DND-41 (cell line): Measurements from ENCODE around the gene EFCAB13.

Experiments
- ATAC-seq: fragments of 200-7000 bp; cut with Tn5 transposase; 3 replicates; pipeline ENCODE4 v1.9.1; 2021; ENCODE audit warnings: low read depth; ENCODE audit not compliant: insufficient read depth
- DNase-seq: peaks from one replicate; pipeline ENCODE4 v3.0.0-alpha.2; 2020
- H2AFZ ChIP-seq: 2 replicates; pipeline ENCODE4 v1.6.0; 2012; ENCODE audit warnings: low read depth, low read length
- H3K27ac ChIP-seq: 2 replicates; pipeline ENCODE4 v1.5.1; 2012; ENCODE audit warnings: low read length, inconsistent platforms
- H3K27me3 ChIP-seq: fragments of 200-600 bp; sonication (generic); 2 replicates; pipeline ENCODE4 v1.6.0; 2012; ENCODE audit warnings: low read length, mild to moderate bottlenecking, inconsistent platforms; ENCODE audit not compliant: insufficient read depth, poor library complexity
- H3K36me3 ChIP-seq: 2 replicates; pipeline ENCODE4 v1.5.1; 2012; ENCODE audit warnings: low read length, inconsistent platforms; ENCODE audit not compliant: insufficient read depth
- H3K4me1 ChIP-seq: 2 replicates; pipeline ENCODE4 v1.5.1; 2012; ENCODE audit warnings: mild to moderate bottlenecking, low read length; ENCODE audit not compliant: insufficient read depth
- H3K4me2 ChIP-seq: 2 replicates; pipeline ENCODE4 v1.6.0; 2012; ENCODE audit warnings: mild to moderate bottlenecking, moderate library complexity, low read length, inconsistent platforms; ENCODE audit not compliant: insufficient read depth
- H3K4me3 ChIP-seq, 2 experiments: fragments of 200-600 bp in 1 of 2; shearing (Covaris generic) in 1 of 2; 2 replicates each; pipeline ENCODE4 v1.5.1; 2012 to 2016; ENCODE audit warnings: inconsistent platforms in 2 of 2, low read length in 2 of 2, mild to moderate bottlenecking in 2 of 2, low read depth in 1 of 2, moderate library complexity in 1 of 2
- H3K79me2 ChIP-seq: 2 replicates; pipeline ENCODE4 v1.6.0; 2012; ENCODE audit warnings: low read length, inconsistent platforms; ENCODE audit not compliant: insufficient read depth
- H3K9ac ChIP-seq: 2 replicates; pipeline ENCODE4 v1.6.0; 2012; ENCODE audit warnings: low read depth, mild to moderate bottlenecking, inconsistent platforms, low read length, moderate library complexity
- H3K9me3 ChIP-seq: 2 replicates; pipeline ENCODE4 v1.5.1; 2012; ENCODE audit warnings: low read length, moderate library complexity, mild to moderate bottlenecking, inconsistent platforms; ENCODE audit not compliant: insufficient read depth, severe bottlenecking
- H4K20me1 ChIP-seq: 2 replicates; pipeline ENCODE4 v1.6.0; 2012; ENCODE audit warnings: low read length; ENCODE audit not compliant: insufficient read depth
- CTCF ChIP-seq: IDR thresholded peaks from 2 replicates; pipeline ENCODE4 v1.5.1; 2012; ENCODE audit warnings: borderline replicate concordance, low read length, moderate library complexity, mild to moderate bottlenecking; ENCODE audit not compliant: poor library complexity, severe bottlenecking; ENCODE audit errors: extremely low read depth
- EZH2 ChIP-seq: IDR thresholded peaks from 3 replicates; pipeline ENCODE4 v1.6.1; 2012; ENCODE audit warnings: borderline replicate concordance, low read depth, mild to moderate bottlenecking, moderate library complexity, low read length, inconsistent platforms; ENCODE audit not compliant: severe bottlenecking

The EFCAB13 gene

GRCh38 chr17:47335101-47335936 lies 11.6 kb downstream of the EFCAB13 start:
- no peak overlapping the region for H3K9ac ChIP-seq
- no peaks in the 10 kb centered on the region for H3K36me3 ChIP-seq
- ATAC-seq (no peak), DNase-seq (no peak)
- no peaks in the 10 kb centered on the region for H3K79me2 ChIP-seq
- TF ChIP-seq CTCF (no peak), EZH2 (no peak)
- no peak overlapping the region for H3K27ac ChIP-seq
- H3K4me2 ChIP-seq: no peak overlapping the region
- no peak overlapping the region for H2AFZ ChIP-seq
- H3K27me3 ChIP-seq: no peaks in the 10 kb centered on the region
- no peaks in the 10 kb centered on the region for H3K9me3 ChIP-seq
- H4K20me1 ChIP-seq: no peaks in the 10 kb centered on the region
- no peak overlapping the region for H3K4me3 ChIP-seq
- no peaks in the 10 kb centered on the region for H3K4me1 ChIP-seq

GRCh38 chr17:47338026-47338425 lies 14.3 kb downstream of the EFCAB13 start:
- no peak overlapping the region for H3K9ac ChIP-seq
- ATAC-seq (no peak), DNase-seq (no peak)
- no peaks in the 10 kb centered on the region for H3K79me2 ChIP-seq
- no peak overlapping the region for H2AFZ ChIP-seq
- no peaks in the 10 kb centered on the region for H3K27me3 ChIP-seq
- no peaks in the 10 kb centered on the region for H4K20me1 ChIP-seq
- no peak overlapping the region for H3K4me2 ChIP-seq
- no peak overlapping the region for H3K4me3 ChIP-seq
- no peak for TF ChIP-seq EZH2
- no peak for TF ChIP-seq CTCF
- H3K4me1 ChIP-seq: no peaks in the 10 kb centered on the region
- H3K9me3 ChIP-seq: no peaks in the 10 kb centered on the region
- H3K36me3 ChIP-seq: no peaks in the 10 kb centered on the region
- H3K27ac ChIP-seq: no peak overlapping the region

GRCh38 chr17:47352848-47353247 lies 29.1 kb downstream of the EFCAB13 start:
- Histone ChIP-seq H3K79me2 (no peaks in the 10 kb centered on the region), H3K27ac (no peak overlapping the region), H3K4me3 (no peak overlapping the region), H3K9me3 (no peaks in the 10 kb centered on the region), H3K27me3 (no peaks in the 10 kb centered on the region), H2AFZ (no peak overlapping the region), H3K4me2 (no peak overlapping the region), H3K36me3 (no peaks in the 10 kb centered on the region), H3K9ac (no peak overlapping the region), H4K20me1 (no peaks in the 10 kb centered on the region), H3K4me1 (no peaks in the 10 kb centered on the region)
- no peak for DNase-seq
- no peak for TF ChIP-seq EZH2
- no peak for TF ChIP-seq CTCF
- no peak for ATAC-seq

- TF ChIP-seq CTCF (no peak), EZH2 (no peak)
Observed at GRCh38 chr17:47358652-47359051, 34.9 kb downstream of the EFCAB13 start.

More at GRCh38 chr17:47358652-47359051, 34.9 kb downstream of the EFCAB13 start:
- DNase-seq (no peak), ATAC-seq (no peak)
- Histone ChIP-seq H3K4me1 (no peaks in the 10 kb centered on the region), H3K79me2 (no peaks in the 10 kb centered on the region), H4K20me1 (no peaks in the 10 kb centered on the region), H3K4me3 (no peak overlapping the region), H3K9me3 (peaks cover 2% of the 10 kb centered on the region), H3K36me3 (no peaks in the 10 kb centered on the region), H3K9ac (no peak overlapping the region), H2AFZ (no peak overlapping the region), H3K4me2 (no peak overlapping the region), H3K27me3 (no peaks in the 10 kb centered on the region), H3K27ac (no peak overlapping the region)
